Measurements from ENCODE around the gene GGNBP2. TPM values are rescaled to one million over a fixed set of nuclear protein-coding genes. Genes with fewer than 3 reads are reported as not detected.
"Not testable (repeated sequence)": the region's sequence is repeated elsewhere in the genome, so short reads cannot be mapped to it uniquely, and the experiment has no call there.

GGNBP2 gene
- polyA plus RNA-seq (2014; cell fraction: cytosol; rRNA removed) = 51.4 and 58.0 TPM in 2 replicates
- polyA plus RNA-seq (2014; cell fraction: nucleus; rRNA removed) = 116 and 141 TPM in 2 replicates

DNA sequence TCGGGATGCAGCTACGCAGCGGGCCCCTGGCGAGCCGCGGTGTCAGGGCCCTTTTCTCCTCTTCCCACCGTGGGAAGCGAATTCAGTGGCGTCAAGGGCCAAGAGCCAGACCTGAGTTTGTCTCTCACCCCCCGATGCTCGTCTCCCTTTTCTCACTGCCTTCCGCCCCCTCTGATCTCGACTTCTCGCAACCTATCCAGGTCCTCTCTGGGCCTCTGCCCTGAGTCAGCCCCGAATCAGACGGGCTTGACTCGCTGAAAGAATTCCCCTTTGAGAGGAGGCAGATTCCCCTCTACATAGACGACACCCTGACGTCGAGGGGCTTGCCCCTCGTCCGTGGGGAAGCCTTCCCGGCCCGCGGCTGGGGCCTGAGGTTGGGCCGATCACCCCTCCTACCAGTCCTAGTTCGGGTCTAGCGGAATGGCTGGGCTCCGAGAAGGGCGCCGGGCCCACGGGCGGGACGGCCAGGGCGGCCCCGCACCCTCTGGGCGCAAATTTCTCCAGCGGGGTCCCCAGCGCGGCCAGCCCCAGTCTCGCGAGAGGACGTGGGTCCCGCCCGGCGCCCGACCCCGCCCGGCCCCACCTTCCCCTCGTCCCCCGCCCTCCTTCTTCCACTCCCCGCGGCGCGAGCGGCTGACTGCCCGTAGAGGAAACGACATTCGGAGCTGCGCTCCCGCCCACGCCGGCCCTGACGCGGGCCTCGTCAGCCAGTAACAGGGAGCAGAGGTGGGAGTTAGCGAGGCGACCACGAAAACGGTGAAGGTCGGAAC, at the start of gene GGNBP2:
Gene GGNBP2, plus strand, starts transcription at position 613 of the 770 bp plus-strand sequence. CDS start 806 bp downstream, outside the sequence.
- peak; percentile 87 for DNase-seq (ENCODE audit: low spot score)

DNA sequence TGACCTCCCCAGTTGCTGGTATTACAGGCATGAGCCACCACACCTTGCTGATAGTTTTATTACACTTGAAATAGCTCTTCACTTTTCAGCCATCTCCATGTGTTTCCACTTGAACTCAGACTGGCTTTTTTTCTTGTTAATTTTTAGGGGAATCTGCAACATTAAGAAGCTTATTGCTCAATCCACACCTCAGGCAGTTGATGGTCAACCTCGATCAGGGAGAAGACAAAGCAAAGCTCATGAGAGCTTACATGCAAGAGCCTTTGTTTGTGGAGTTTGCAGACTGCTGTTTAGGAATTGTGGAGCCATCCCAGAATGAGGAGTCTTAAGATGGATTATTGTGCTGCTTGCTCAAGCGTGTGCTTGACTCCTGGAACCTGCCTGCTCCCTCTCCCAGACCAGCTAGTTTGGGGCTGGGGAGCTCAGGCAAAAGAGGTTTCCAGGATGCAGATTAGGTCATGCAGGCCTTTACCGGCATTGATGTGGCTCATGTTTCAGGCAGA, 49.6 kb upstream of the GGNBP2 start:
- no peak for DNase-seq (ENCODE audit: low spot score)

GRCh38 chr17:36496018-36496789, 48.5 kb upstream of the GGNBP2 start:
- no peak for DNase-seq (ENCODE audit: low spot score)

GRCh38 chr17:36498155-36498554, 46.6 kb upstream of the GGNBP2 start:
- DNase-seq (ENCODE audit: low spot score) = no peak

DNA sequence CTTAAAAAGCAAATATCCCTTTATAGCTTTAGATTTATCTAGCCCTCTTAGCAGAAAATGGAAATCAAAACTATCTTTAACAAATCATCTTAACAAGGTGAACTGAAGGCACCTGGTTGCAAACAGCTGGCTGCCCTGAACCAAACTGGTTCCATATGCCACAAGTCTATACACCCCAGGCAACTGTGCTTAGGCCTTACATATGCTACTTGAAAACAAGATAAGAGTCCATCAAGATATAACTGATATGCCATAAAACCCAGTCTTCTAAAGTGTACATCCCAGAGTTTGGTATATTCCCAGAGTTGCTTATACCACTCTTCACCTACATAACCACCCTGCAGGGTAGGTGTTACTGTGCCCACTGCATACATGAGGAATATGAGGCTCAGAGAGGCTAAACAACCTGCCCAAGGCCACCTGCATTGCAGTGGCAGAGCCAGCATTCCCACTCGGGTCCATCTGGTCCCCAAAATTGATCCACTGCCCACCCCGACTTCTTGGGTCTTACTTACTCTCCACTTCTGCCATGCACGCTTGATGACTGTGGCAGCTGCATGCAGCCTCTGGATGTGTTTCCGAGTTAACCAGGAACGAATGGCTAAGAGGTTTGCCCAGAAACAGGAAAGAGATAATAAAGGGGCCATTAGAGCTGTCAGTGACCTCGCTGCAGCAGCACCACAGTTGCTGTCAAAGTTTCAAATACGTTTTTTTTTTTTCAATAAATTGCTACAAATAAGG, 46.0 kb upstream of the GGNBP2 start:
- no peak for DNase-seq (ENCODE audit: low spot score)

GRCh38 chr17:36500745-36501225, 43.9 kb upstream of the GGNBP2 start:
- DNase-seq (ENCODE audit: low spot score) = no peak

GRCh38 chr17:36501351-36501750, 43.4 kb upstream of the GGNBP2 start:
- DNase-seq (ENCODE audit: low spot score) = no peak

DNA sequence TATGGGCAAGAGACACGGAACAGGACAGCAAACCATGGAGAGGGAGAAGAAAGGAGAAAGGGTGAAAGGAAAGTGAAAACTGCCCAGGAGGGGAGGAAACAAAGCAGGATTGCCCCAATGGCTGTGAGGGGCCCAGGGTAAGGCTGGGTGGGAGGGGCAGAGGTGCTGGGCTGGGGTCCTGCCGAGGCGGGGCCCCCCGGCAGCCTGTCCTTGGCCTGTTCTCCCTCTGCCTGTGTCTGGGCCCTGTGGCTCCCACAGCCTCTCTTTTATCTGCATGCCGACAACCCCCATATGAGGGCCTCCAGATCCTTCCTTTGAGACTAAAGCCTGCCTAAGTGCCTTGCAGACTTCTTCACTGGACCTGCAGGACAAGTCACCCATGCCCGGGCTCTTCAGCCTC, 42.8 kb upstream of the GGNBP2 start:
- no peak for DNase-seq (ENCODE audit: low spot score)

DNA sequence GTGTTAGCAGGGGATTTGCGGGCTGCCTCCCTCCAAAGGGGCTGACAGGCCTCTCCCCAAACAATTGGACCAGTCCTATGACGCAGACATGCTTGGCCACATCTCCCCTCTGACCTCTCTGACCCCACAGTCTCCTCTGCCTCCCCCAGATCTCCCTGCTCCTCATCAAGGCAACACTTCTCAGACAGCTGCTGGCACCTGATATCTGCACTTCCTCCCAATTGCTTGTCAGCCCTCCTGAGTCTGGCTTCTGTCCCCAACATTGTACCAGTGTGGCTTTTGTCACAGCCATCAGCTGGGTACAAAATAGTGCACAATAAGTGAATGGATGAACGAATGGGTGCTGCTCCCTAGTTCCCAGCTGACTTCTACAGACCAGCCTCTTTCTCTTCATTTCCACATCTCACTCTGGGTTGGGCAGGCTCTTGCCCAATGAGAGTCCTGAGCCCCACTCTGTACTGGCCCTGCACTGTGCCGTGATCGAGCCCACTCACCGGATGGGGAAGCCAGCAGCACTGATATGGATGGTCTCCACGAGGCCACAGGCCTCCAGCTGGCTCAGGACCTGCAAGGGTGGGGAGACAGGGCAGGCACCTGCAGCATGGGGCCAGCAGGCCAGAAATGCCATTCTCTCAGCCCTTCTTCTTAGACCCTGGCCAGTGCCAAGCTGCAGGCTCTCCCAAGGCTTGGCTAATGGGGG, 41.1 kb upstream of the GGNBP2 start:
- DNase-seq (ENCODE audit: low spot score) = no peak

GRCh38 chr17:36504156-36504545, 40.6 kb upstream of the GGNBP2 start:
- no peak for DNase-seq (ENCODE audit: low spot score)

GRCh38 chr17:36505171-36505570, 39.5 kb upstream of the GGNBP2 start:
- no peak for DNase-seq (ENCODE audit: low spot score)

DNA sequence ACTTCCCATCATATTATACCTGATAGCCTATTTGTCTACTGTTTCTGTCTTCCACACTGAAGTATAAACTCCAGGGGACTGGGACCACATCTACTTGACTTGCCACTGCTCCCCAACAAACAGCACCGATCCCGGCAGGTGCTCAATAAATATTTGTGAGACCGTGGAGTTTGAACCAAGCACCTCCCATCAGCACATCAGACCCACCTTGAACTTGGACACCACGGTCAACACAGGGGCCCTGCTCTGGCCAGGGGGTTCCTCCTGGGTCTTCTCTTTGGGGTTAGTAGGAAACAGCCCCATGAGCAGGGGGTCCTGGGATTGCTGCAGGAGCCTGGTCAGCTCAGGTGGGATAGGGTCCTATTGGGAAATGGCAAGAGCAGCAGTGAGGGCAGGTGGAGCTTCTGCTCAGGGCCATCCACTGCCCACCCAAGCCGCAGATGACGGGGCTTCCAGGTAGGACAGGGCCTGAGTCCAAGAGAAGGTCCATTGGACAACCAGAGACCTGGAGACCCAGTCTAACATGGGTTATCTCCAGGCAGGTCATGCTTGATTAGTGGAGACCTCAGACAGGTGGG, 38.4 kb upstream of the GGNBP2 start:
- DNase-seq (ENCODE audit: low spot score) = no peak

- no peak for DNase-seq (ENCODE audit: low spot score)
These were observed 37.9 kb upstream of the GGNBP2 start for GRCh38 chr17:36506831-36507230.

GRCh38 chr17:36507266-36507665, 37.5 kb upstream of the GGNBP2 start:
- DNase-seq (ENCODE audit: low spot score) = no peak

GRCh38 chr17:36508439-36508838, 36.3 kb upstream of the GGNBP2 start:
- not testable (repeated sequence) for DNase-seq (ENCODE audit: low spot score)

DNA sequence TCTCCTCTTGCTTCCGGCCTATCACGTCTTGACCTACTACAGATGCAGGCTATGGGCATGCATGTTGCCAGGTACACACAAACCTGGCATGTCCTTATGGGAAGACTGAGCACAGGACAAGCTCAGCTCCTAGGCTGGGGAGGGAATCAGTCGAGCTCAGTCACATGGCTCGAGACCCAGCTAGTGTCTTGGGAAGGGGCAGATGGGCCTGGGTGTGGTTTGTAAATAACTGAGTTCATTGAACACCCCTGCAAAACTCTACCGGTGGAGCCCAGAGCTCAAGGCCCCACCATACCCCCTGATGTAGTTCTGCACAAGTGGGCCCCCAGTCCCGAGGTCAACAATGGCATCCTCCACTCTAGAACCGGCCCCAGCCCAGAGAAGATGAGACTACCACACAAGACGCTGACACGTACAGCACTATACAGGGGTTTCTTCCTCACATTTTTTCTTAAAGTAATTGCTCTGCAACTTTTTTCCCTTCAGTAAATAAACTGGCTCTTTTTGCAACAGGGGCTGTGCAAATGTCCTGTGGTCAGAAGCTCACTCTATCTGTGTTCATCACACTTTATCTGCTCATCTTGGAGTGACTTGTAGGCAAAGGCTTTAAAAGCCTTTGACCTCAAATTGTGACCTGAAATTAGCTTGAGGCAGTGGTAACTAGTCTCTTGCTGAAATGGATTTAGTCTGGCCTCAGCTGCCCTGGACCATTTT, 35.3 kb upstream of the GGNBP2 start:
- DNase-seq (ENCODE audit: low spot score) = no peak

- DNase-seq (ENCODE audit: low spot score) = peak; percentile 83
These were observed 34.1 kb upstream of the GGNBP2 start for GRCh38 chr17:36510636-36511035.

DNA sequence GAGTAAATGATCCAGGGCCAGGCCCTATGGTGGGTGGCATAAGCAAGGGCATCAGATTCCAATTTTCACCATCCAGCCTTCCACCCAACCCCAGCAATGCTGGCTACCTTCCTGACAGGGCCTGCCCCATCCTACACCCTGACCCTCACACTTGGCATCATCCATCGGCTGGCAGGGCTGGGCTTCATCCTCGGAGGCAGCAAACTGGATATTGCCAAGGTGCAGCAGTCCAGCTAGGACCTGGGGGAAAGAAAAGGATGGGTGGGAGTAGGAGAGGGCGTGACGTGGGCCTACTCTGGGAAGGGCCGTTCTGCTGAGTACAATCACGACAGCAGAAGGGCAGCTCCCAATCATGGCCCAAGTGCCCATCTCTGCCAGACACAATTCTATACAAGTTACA, 33.5 kb upstream of the GGNBP2 start:
- DNase-seq (ENCODE audit: low spot score) = no peak

DNA sequence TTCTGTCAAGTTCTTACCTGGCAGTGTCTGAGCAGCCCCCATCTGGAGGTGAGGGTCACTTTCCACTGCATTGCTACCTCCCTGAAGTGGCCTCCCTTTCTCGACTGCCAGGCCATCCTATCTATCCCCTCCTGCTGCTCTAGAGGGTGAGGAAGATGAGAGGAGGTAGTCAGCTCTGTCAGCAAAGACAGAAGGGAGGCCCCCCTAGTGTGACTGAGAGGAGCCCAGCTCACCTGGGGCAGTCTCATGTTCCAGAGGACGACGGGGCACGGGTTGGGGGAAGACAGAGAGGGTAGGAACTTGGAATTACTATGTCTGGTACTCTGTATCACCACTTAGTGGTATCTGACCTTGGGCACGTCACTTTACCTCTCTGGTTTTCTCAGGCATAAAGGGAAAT, 32.1 kb upstream of the GGNBP2 start:
- DNase-seq (ENCODE audit: low spot score) = no peak

DNA sequence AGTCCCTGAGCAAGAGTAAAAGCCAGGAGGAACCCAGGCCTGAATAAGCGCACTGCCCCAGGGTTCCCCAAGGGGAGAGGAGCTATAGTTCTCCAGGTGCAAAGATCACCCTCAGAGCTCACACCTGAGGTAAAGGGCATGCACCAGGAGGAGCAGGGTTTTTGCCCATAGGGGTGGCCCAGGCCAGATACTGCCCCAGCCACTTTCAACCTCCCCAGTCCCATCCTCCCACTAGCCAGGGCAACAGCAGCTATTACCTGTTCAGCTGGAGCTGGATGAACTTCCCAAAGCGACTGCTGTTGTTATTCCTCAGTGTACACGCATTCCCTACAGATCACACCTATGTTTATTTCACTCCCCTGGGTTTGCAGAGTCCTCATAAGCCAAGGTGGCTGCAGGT, 29.9 kb upstream of the GGNBP2 start:
- DNase-seq (ENCODE audit: low spot score) = no peak
